Activated CD4-positive, CD25-positive, alpha-beta regulatory T cell (primary cell): ENCODE results near the gene SLC39A11.

Source experiments
- DNase-seq, 4 experiments: peaks; one replicate each; lab custom pipeline; 2025; lab: John Stamatoyannopoulos, UW

Gene SLC39A11

DNA sequence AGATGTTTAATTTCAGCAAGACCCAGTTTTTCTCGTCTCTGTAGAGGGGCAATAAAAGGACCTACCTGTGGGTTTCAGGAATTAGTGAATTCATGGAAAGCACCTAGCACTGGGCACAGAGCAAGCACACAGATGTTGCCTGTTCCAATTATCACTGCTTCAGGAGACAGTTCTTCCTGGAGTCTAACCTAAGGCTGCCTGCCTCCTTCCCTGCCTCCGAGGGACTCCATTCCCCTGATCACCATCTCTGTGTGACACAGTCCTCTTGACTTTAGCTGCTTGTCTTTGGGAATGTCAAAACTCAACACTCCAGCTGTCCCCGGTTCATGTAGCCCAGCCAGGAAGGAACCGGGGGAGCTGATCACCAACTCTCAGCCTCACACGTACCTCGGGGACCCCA is 474.9 kb downstream of the SLC39A11 start:
- DNase-seq: no peak

DNA sequence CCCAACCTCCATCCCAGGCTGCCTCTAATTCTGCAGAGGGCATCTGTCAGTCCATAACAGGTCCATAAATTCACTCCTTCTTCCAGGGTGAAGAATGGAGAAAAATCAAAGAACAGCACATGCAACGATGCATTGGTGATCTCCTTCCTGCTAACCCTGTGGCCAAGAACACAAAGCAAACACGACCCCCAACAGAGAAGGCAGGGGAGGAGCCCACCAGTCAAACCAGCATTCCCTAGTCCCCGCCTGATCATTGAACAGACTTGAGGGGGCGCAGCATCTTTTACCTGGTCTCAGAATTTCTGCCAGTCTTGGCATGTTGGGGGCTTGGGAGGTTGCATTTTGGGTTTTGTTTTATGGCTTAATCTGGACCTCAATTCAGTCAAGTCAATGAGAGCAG is 476.0 kb downstream of the SLC39A11 start:
- no peak for DNase-seq

DNA sequence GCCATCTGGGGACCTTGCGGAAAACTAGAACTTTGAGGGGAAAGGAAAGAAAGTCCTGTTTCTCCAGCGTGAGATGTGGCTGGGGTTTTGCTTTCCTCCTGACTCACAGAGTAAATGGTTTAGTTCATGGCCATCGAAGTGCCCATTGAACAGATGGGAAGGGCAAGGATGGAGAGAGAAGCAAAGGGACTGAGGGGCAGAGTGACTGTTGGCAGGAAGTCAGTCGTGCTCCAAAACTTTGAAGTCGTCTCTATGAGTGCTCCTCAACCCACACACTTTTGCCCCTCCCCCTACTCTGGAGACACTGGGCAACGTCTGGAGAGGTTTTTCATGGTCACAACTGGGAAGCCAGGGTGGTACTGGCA is 476.9 kb downstream of the SLC39A11 start:
- DNase-seq: no peak

DNA sequence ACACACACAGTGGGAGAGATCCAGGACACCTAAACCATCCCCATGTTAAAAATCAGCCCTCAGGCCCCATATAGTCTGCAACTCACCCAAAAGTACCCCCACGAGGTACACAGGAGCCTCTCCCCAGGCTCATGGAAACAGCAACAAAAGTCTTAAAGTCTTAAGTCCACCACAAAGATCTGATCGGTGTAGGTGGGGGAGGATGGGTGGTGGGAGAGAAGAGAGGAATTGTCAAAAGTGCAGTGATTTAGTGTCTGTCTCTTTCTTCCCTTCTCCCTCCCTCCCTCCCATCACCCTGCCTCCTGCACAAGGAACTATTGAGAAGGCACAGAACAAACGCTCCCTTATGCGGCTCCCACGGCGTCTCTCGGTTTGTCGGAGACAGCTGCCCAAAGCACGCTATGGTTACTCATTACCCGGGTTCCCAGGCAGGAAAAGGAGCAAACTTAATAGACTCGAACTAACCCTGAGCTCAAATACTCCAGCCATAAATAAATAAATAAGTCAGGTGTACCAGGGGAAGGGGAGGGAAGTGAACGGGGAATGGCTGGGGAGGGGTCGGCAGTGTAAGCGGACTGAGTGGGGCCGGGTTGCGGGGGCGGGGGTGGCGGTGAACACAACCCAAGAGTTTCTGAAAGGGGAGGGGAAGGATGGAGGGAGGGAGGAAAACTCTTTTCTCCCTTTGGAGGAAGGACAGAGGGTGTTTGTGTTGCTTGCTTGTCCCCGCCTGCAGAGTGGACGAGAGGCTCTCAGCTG is 477.4 kb downstream of the SLC39A11 start:
- no peak for DNase-seq

DNA sequence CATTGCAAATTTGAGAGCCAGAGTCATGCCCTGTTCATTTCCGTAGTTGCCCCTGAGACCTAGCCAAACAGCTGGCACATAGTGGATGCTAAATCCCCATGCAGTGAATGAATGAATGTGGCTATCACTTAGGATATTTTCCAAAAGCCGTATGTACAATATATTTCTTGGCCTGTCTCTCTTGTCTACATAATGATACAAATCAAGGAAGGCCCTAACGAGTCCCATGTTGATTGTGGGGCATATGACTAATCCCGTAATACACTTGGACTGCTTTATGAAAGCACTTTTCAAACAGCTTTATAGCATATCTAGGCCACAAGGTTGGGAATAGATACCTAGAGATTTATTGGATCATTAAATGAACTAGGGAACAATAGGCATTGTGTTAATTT is 478.0 kb downstream of the SLC39A11 start:
- no peak for DNase-seq

DNA sequence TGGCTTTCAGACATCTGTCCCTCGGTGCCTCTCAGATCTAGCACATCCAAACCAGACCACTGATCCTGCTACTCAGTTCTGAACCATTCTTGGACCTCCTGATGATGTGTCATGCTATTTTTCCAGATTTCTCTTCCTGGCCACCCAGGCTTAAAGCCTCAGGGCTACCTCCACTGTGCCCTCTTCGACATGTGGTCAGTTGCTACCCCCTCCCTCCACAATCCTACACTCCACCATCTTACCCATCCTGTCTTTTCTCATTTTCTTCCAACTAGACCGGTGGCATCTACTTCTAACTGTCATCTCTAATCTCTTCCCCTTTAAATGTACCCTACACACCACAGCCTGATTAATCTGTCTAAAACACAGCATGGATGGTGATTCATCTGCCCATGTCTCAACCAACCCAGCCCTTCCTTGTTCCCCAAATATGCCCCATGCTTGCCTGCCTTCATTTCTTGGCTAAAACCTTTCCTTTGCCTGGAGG is 478.6 kb downstream of the SLC39A11 start:
- DNase-seq: no peak

DNA sequence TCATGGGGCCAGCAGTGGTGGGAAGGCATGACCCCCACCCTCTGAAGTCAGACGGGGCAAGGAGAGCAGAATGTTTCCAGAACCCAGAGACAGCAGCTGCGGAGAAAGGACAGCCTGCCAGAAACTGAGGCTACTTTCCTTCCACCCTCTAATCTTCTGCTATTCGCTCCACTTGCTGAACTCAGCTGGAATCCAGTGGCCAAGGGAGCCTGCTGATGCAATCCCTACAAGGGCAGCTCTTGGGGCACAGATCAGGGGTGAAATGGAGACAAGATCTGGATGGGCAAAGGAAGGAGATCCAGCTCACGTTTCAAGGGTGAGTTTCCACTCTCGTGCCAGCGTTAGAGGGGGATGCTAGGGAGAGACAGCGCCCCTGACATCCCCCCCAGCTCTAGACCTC is 479.1 kb downstream of the SLC39A11 start:
- DNase-seq: no peak

DNA sequence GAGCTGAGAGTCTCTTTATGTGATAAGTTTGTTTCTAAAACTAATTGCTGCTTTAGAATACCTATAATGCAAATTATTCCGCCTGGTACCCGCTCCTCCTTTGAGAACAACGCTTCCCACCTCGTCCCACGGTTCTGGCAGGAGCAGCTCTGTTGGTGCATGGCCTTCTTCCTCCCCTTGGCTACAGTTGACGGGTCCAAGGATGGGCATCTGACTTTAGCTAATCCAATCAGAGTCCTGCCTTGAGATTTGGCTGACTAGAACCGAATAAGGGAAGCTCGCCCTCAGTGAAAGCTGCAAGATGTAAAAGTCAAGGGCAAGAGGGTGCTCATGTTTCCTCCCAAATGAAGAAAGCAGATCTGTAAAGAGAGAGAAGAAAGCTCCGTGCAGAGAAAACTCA is 481.3 kb downstream of the SLC39A11 start:
- DNase-seq: no peak

DNA sequence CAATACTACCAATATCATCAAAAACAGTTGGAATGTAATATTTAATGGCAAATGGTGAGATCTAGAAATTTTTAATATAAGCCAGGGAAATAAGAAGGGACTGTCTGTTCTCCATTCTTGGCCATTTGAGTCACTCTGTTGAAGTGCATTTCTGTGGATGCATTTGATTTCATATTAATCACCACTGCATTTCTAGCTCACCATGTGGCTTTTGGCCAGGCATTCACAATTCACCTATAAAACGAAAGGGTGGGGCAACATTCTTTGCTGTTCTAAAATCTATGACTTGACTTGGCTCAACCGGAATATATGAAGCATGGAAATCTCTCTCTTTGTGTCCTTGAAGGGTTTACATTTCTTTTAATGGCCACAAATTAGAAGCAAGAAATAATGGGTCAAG is 483.0 kb downstream of the SLC39A11 start:
- DNase-seq: no peak

DNA sequence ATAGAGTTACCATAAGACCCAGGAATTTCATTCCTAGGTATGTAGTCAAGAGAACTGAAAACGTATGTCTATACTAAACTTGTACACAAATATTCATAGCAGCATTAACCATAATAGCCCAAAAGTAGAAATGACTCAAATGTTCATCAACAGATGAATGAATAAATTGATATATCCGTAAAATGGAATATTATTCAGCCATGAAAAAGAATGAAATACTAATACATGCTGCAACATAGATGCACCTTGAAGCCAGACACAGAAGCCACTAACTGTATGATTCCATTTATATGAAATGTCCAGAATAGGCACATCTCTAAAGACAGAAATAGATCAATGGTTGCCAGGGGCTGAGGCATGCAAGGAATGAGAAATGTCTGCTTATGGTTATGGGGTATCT is 484.1 kb downstream of the SLC39A11 start:
- DNase-seq: no peak

DNA sequence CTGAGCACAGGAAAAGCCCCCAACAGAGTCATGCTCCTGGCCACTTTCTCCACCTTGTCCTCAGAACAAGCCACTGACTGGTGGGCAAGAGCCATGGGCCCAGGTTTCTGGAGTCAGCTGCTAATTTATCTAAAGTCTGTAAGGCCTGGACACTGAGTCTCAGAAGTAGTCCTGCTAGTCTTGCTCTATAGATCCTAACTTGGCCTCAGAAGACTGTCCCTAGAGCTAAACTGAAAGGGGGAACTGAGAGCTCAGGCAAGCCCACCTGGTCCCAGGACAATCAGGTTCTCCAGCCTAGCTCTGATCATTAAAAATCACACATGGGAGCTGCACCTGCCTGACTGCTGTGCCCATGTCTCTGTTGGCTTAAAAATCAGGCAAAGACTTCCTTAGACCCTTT is 485.8 kb downstream of the SLC39A11 start:
- DNase-seq: no peak

DNA sequence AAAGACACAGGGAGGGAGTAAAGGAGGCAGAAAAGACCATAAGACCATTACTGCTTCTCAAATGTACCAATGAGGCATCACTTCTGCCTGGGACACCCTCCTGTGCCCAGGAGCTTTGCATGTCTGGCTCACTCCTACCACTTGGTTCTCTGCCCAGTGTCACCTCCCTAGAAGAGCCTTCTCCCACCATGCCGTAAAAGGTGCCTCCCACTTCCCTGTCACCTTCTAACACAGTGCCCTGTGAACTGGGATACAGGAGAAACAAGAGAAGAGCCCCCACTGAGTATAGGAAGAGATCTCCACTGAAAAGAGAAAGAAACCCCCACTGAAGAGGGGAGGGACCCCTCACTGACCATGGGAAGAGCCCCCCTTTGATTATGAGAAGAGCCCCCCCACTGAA is 486.9 kb downstream of the SLC39A11 start:
- DNase-seq: no peak

DNA sequence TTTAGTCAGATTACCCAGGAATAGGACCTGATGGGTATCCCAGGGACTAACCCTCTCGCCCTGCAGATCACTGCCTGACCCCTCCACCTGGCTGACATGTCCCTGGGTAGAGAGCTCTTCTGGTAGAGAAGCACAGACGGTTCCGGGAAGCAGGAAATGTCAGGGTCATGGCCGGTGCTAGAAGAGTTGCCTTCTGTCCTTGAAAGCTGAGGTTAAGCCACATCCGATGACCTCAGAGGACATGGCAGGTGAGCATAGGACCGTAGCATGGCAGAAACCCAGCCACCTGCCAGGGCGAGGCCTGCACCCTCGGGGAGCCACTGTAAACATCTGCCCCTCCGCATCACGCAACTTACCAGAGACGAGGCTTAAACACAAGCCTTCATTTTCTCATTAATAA is 488.0 kb downstream of the SLC39A11 start:
- DNase-seq: no peak

DNA sequence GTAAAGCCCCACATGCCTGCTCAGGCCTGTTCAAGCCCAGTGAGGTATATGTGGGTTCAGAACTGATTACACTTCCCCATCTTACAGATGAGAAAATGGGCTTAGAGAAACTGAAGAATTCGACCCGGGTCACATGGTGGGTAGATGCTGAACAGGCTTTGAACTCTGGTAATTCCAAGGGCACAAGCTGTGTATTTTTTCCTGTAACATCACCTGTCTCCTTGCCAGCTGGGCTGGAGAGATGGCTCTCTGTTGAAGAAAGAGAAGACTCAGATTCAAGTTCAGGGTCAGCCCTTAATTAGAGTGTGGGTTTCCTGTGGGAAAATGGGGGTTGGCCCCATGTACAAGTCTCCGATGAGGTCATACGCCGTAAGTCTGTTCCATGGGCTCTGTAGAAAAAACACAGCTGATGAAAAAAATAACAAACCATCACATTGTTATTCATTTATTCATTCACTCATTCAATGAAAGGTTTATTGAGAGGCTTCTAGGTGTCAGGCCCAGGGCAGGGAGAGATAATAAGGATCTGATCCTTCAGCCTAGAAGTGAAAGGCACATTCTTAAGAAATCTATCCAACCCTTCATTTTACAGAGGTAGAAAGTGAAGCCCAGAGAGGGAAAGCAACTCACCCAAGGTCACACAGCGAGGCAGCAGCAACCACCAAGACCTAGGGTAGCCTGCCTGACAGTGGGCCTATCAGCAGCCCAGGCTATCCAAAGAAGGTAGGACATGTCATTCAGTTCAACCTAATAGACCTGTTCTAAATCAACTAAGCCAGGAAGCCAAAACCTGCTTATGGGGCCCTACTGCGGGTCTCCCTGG is 488.9 kb downstream of the SLC39A11 start:
- DNase-seq: no peak

DNA sequence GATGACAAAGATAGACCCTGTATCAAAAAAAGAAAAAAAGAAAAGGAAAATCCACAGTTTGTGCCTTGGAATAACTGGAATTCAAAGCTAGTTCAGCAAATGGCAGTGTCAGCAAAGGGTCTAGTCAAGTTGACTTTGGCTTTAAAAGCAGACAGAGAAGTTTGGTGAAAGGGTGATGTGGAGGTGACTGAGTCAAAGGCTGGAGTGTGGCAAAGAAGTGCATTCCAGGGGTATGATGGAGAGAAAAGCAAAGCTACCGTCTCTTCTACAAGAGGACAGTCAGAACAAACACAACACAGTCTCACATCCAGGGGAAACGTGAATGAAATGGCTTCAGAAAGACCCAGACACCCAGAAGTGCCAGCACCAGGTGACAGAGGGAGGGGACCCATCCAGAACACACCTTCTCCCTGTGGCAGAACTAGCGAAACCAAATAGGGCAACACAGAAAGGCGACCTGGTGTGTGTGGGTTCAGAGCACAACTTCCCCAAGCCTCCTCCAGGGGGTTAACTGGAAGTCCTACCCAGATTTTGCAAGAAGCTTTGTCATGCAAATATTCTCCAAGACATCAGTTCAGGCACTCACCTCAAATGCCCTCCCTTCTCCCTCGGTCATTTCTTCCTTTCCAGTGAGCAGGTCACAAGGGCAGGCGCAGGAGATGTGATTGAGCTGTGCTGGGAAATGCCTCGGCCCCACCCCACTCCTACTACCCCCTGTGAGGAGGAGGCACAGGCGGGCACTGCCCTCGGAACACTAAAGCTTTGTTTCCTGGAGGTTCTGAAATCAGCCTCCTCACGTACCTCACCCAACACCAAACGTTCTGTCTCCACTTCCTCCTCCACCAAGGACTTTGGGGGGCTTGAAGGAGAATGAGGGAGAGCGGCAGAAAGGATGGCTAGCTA is 489.7 kb downstream of the SLC39A11 start:
- DNase-seq: no peak

DNA sequence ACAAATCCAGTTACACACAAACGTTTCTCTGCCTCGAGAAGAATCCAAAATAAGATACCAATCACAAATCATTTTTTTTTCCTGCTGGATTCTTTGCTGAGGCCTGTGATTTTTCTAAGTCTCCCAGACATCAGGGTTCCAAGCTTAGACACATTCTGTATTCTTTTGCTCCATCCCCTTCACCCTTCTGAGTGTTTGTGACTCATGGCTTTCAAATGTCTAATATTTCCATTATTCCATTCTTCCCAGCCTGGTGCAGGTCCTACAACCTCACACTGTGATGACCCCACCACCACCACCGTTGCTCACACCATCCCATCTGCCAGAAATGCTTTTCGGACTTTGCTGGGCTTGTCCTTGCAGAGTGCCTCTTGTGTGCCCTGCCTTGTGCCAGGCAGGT is 491.6 kb downstream of the SLC39A11 start:
- no peak for DNase-seq

DNA sequence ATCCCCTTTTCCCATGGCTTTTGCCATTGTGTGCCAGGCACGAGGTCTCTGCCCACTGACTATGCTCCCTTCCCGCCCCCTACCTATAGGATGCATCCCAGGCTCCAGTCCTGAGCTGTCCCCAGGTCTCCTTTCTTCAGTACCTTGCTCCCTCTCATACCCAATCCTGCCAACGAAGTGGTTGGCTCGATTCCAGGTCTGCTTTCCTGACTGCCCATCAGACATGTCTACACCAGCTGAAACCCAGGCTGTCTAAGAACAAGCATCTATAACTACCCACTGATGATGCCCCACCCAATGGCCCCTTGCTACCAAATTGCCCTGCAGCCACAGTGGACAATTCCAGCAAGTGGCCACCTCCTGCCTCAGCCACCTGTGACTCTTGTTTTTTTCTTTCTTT is 492.6 kb downstream of the SLC39A11 start:
- no peak for DNase-seq

DNA sequence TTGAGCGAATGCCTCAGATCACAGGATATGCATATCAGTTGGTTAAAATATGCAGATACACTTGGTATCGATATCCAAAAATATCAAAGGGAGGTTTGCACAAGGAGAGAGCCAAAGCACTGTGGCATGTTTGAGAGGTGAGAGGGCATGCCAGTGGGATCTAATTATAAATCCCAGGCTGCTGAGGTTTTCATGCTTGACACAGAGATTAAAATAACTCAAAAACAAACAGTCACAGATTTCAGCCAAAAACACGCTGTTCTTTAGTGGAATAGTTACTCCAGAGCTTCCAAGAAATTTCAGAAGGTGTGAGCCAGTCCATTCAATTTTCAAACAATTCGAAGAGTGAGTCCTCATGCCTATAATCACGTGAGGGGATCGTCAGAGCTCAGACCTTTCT is 493.8 kb downstream of the SLC39A11 start:
- DNase-seq: no peak

DNA sequence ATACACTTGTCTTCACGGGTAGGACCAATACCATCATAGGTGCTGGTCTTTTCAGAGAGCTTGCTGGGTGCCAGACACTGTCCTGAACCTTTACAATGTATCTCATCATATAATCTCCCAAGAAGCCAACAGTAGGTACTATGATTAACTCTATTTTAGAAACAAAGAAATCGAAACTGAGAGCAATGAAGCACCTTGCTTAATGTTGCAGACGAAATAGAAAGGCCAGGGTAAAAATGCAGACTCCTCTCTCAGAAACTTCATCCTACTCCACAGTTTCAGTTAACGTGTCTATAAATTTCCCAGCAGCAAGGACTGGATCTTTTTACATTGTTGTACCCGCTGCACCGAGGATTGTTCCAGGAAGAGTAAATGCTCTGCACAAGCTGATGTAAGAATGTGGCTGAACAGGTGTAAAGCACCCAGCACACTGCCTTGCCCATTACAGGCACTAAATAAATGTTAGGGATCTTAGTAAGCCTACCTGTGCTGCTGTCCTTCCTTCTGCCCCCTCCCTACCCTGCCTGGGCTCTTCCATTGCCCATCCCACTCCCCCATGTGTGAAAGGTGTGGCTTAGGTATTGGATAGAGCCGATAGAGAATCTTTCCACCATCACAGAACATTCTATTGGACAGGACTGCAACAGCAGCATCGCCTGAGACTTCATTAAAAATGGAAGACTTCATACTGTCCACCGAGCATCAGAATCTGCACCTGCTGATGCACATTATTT is 495.0 kb downstream of the SLC39A11 start:
- no peak for DNase-seq
